Liver (tissue), 2 donors: ENCODE measurements around the gene PARP3.

Experiments used
- CTCF ChIP-seq: fragments of 150-350 bp; IDR thresholded peaks from 2 replicates; pipeline ENCODE4 v1.5.1; 2017; ENCODE audit warnings: improper control_type of control experiment, low read depth, low read length; ENCODE audit not compliant: missing input control
- FOXA1 ChIP-seq: IDR thresholded peaks from 2 replicates; pipeline ENCODE4 v1.6.1; 2016; ENCODE audit warnings: antibody characterized with exemption
- donor health status: healthy.

GRCh38 chr3:51935886-51936755, 6.0 kb upstream of the PARP3 start:
- TF ChIP-seq FOXA1, result no peak
- TF ChIP-seq CTCF, result no peak
